Body of pancreas (tissue), 4 donors: Measurements from ENCODE around the gene STRIP2.

ENCODE experiments used
- POLR2A ChIP-seq, 3 donors: fragments of 450-650 bp; IDR thresholded peaks; one replicate each; pipeline ENCODE4 v1.6.1; 2016; ENCODE audit warnings: antibody characterized with exemption in 3 of 3, mild to moderate bottlenecking in 2 of 3
- TF ChIP-seq, protein P1 (sequence below), 7 experiments: fragments of 450-650 bp in 4 of 7; fragments of 200-600 bp in 3 of 7; sonication (generic) in 3 of 7; IDR thresholded peaks; one replicate each; pipeline ENCODE4 v1.5.1; 2016 to 2019; ENCODE audit warnings: antibody characterized with exemption in 7 of 7

DNA sequence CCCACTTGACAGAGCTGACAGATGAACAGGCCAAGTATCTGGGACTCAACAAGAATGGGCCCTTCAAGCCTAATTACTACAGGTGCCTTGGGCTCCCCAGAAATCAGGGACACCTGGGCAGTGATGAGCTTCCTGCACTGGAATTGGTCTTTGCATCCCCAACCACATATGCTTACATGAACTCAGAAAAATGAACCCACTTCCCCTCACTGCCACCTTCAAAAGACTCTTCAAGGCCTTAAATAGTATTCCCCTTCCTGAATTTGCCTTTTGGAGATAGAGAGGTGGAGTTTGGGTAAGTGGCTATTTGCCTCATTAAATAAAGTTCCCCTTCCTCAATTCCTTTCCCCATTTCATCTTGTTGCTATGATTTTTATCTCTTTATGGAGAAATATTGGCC lies 7.8 kb upstream of the STRIP2 start:
- no peak for TF ChIP-seq POLR2A (IDR thresholded peaks at IDR 0.05)
- TF ChIP-seq, protein P1, sequence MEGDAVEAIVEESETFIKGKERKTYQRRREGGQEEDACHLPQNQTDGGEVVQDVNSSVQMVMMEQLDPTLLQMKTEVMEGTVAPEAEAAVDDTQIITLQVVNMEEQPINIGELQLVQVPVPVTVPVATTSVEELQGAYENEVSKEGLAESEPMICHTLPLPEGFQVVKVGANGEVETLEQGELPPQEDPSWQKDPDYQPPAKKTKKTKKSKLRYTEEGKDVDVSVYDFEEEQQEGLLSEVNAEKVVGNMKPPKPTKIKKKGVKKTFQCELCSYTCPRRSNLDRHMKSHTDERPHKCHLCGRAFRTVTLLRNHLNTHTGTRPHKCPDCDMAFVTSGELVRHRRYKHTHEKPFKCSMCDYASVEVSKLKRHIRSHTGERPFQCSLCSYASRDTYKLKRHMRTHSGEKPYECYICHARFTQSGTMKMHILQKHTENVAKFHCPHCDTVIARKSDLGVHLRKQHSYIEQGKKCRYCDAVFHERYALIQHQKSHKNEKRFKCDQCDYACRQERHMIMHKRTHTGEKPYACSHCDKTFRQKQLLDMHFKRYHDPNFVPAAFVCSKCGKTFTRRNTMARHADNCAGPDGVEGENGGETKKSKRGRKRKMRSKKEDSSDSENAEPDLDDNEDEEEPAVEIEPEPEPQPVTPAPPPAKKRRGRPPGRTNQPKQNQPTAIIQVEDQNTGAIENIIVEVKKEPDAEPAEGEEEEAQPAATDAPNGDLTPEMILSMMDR (IDR thresholded peaks at IDR 0.05), result no peak
